Activated CD8-positive, alpha-beta memory T cell treated with anti-CD3 and anti-CD28 coated beads, Interleukin-2, amount 10 ng/mL, durations not matched to agents 7 days and 5 days (primary cell): Measurements from ENCODE around the gene CSE1L. TPM values are rescaled to one million over a fixed set of nuclear protein-coding genes. Genes with fewer than 3 reads are reported as not detected.
"Not testable (repeated sequence)": the region's sequence is repeated elsewhere in the genome, so short reads cannot be mapped to it uniquely, and the experiment has no call there.

Experiments
- ATAC-seq: fragments of 150-1000 bp; cut with Tn5 transposase; one replicate; pipeline ENCODE4 v1.10.0; 2021; ENCODE audit warnings: moderate library complexity
- CTCF ChIA-PET: fragments of 350-600 bp; sonication (Branson Sonifier 250); formaldehyde crosslinking; loops from one replicate; lab custom pipeline; 2021; ENCODE audit warnings: antibody characterized with exemption; lab: Charles Lee
- DNase-seq: peaks from one replicate; pipeline ENCODE4 v3.0.0-alpha.2; 2020
- H3K27ac Mint-ChIP-seq: one replicate; pipeline ENCODE4 v1.8.0; 2021; ENCODE audit warnings: mild to moderate bottlenecking, mixed read lengths
- H3K27me3 Mint-ChIP-seq: one replicate; pipeline ENCODE4 v1.8.0; 2021; ENCODE audit warnings: mixed read lengths
- H3K36me3 Mint-ChIP-seq: one replicate; pipeline ENCODE4 v1.8.0; 2021; ENCODE audit warnings: mild to moderate bottlenecking, mixed read lengths
- H3K4me1 Mint-ChIP-seq: one replicate; pipeline ENCODE4 v1.8.0; 2021; ENCODE audit warnings: mixed read lengths
- H3K4me3 Mint-ChIP-seq: one replicate; pipeline ENCODE4 v1.8.0; 2021; ENCODE audit warnings: mild to moderate bottlenecking, moderate library complexity, mixed read lengths
- H3K9me3 Mint-ChIP-seq: one replicate; pipeline ENCODE4 v1.8.0; 2022; ENCODE audit warnings: low read depth, mixed read lengths
- total RNA-seq, 2 experiments: library from RNA; stranded (reverse); gene quantifications; one replicate each; pipeline ENCODE4 v1.2.3, GENCODE V29; 2021

The CSE1L gene
- total RNA-seq, 2 experiments from 2014 or later: 93.1 to 111 TPM

DNA sequence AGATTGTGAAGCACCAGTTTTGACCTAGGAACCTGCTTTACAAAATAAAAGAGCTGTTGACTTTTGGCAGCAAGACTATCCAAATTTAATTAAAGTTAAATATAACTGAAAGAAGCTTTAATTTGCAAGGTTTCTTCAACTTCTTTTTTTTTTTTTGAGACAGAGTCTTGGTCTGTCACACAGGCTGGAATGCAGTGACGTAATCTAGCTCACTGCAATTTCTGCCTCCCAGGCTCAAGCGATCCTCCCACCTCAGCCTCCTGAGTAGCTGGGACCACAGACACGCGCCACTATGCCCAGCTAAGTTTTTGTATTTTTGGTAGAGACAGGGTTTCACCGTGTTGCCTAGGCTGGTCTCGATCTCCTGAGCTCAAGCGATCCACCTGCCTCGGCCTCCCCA is 13.7 kb upstream of the CSE1L start:
- Mint-ChIP-seq H3K9me3 (no peaks in the 10 kb centered on the region), H3K4me3 (no peak overlapping the region), H3K36me3 (peaks cover 21% of the 10 kb centered on the region), H3K27me3 (no peaks in the 10 kb centered on the region), H3K4me1 (peaks cover 5% of the 10 kb centered on the region), H3K27ac (no peak overlapping the region)
- CTCF ChIA-PET: interaction anchor here (1.0 kb wide), 1 partner anchor 184 kb away, joined by 3 read pairs; no protein-coding TSS in a partner anchor
- ATAC-seq (no peak), DNase-seq (no peak)

GRCh38 chr20:49034070-49034732 is 11.9 kb upstream of the CSE1L start:
- no peaks in the 10 kb centered on the region for H3K9me3 Mint-ChIP-seq
- DNase-seq: no peak
- no peaks in the 10 kb centered on the region for H3K27me3 Mint-ChIP-seq
- ATAC-seq: no peak
- H3K36me3 Mint-ChIP-seq: peaks cover 14% of the 10 kb centered on the region
- CTCF ChIA-PET: no interaction called here
- no peak overlapping the region for H3K27ac Mint-ChIP-seq
- no peak overlapping the region for H3K4me3 Mint-ChIP-seq
- peaks cover 18% of the 10 kb centered on the region for H3K4me1 Mint-ChIP-seq

GRCh38 chr20:49037962-49038387 is 8.1 kb upstream of the CSE1L start:
- Mint-ChIP-seq H3K4me1 (peaks cover 18% of the 10 kb centered on the region), H3K36me3 (peaks cover 10% of the 10 kb centered on the region), H3K9me3 (no peaks in the 10 kb centered on the region), H3K4me3 (no peak overlapping the region), H3K27ac (peak overlapping the region; percentile 18), H3K27me3 (no peaks in the 10 kb centered on the region)
- CTCF ChIA-PET: interaction anchor here (1.0 to 1.9 kb wide), 4 partner anchors 8 to 179 kb away, joined by 3 to 4 read pairs (median 3); no protein-coding TSS in a partner anchor
- ATAC-seq (peak; percentile 48), DNase-seq (no peak)

GRCh38 chr20:49039854-49040253 is 6.3 kb upstream of the CSE1L start:
- ATAC-seq (no peak), DNase-seq (no peak)
- Mint-ChIP-seq H3K27me3 (no peaks in the 10 kb centered on the region), H3K27ac (no peak overlapping the region), H3K4me1 (peaks cover 19% of the 10 kb centered on the region), H3K4me3 (no peak overlapping the region), H3K36me3 (peaks cover 4% of the 10 kb centered on the region), H3K9me3 (no peaks in the 10 kb centered on the region)
- CTCF ChIA-PET: no interaction called here

GRCh38 chr20:49043000-49043399 is 3.1 kb upstream of the CSE1L start:
- CTCF ChIA-PET: no interaction called here
- no peak overlapping the region for H3K4me3 Mint-ChIP-seq
- ATAC-seq (no peak), DNase-seq (no peak)
- H3K36me3 Mint-ChIP-seq: peaks cover 9% of the 10 kb centered on the region
- H3K27ac Mint-ChIP-seq: no peak overlapping the region
- peaks cover 23% of the 10 kb centered on the region for H3K4me1 Mint-ChIP-seq
- no peaks in the 10 kb centered on the region for H3K9me3 Mint-ChIP-seq
- H3K27me3 Mint-ChIP-seq: no peaks in the 10 kb centered on the region

DNA sequence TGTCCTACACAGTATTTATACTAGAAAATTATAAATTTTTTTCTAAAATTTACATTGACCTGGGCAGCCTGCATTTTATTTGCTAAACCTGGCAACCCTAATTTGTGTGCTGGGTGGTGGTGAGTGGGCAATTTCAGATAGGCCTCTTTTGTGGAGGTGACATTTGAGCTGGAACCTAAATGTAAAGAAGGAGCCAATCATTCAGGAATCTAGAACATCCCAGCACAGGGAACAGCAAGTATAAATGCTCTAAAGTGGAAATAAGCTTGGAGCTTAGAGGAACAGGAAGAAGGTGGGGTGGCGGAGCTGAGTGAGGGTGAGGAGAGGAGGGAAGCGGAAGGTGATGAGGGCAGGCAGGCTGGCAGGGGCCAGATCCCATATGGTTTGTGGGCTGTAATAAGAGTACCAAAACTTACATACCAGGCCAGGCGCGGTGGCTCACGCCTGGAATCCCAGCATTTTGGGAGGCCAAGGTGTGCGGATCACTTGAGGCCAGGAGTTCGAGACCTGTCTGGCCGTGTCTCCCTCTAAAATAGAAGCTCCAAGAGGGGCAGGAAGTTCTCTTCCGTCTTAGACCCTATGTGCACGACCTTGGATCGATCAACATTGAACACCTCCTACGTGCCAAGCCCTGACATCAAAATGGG is 549 bp upstream of the CSE1L start:
- ATAC-seq (peak; percentile 9), DNase-seq (peak; percentile 63)
- Mint-ChIP-seq H3K27ac (peak overlapping the region; percentile 95), H3K4me1 (peaks cover 34% of the 10 kb centered on the region), H3K36me3 (peaks cover 25% of the 10 kb centered on the region), H3K27me3 (no peaks in the 10 kb centered on the region), H3K4me3 (peak overlapping the region; percentile 98), H3K9me3 (no peaks in the 10 kb centered on the region)
- CTCF ChIA-PET: interaction anchor here (0.6 to 1.8 kb wide), 5 partner anchors 8 to 171 kb away, joined by 3 to 6 read pairs (median 3); no protein-coding TSS in a partner anchor

- CTCF ChIA-PET: interaction anchor here (0.9 kb wide), 1 partner anchor 215 kb away, joined by 3 read pairs; no protein-coding TSS in a partner anchor
- no peak for DNase-seq
- no peaks in the 10 kb centered on the region for H3K9me3 Mint-ChIP-seq
- H3K36me3 Mint-ChIP-seq: peaks cover 56% of the 10 kb centered on the region
- no peak for ATAC-seq
- H3K27me3 Mint-ChIP-seq: no peaks in the 10 kb centered on the region
- peak overlapping the region; percentile 22 for H3K27ac Mint-ChIP-seq
- peaks cover 67% of the 10 kb centered on the region for H3K4me1 Mint-ChIP-seq
- no peak overlapping the region for H3K4me3 Mint-ChIP-seq
Measured at GRCh38 chr20:49052334-49052733, 6.2 kb downstream of the CSE1L start.

- H3K27me3 Mint-ChIP-seq: no peaks in the 10 kb centered on the region
- ATAC-seq (peak; percentile 70), DNase-seq (no peak)
- peak overlapping the region; percentile 40 for H3K27ac Mint-ChIP-seq
- no peaks in the 10 kb centered on the region for H3K9me3 Mint-ChIP-seq
- no peak overlapping the region for H3K4me3 Mint-ChIP-seq
- H3K4me1 Mint-ChIP-seq: peaks cover 52% of the 10 kb centered on the region
- CTCF ChIA-PET: interaction anchor here (1.4 kb wide), 1 partner anchor 163 kb away, joined by 5 read pairs; no protein-coding TSS in a partner anchor
- H3K36me3 Mint-ChIP-seq: peaks cover 46% of the 10 kb centered on the region
Measured at GRCh38 chr20:49054056-49054643, 8.0 kb downstream of the CSE1L start.

GRCh38 chr20:49063279-49063678 is 17.2 kb downstream of the CSE1L start:
- no peak for DNase-seq
- CTCF ChIA-PET: interaction anchor here (1.4 kb wide), 1 partner anchor 55 kb away, joined by 3 read pairs; no protein-coding TSS in a partner anchor
- peaks cover 6% of the 10 kb centered on the region for H3K4me1 Mint-ChIP-seq
- H3K4me3 Mint-ChIP-seq: no peak overlapping the region
- no peaks in the 10 kb centered on the region for H3K27me3 Mint-ChIP-seq
- H3K9me3 Mint-ChIP-seq: no peaks in the 10 kb centered on the region
- H3K27ac Mint-ChIP-seq: no peak overlapping the region
- peaks cover 44% of the 10 kb centered on the region for H3K36me3 Mint-ChIP-seq
- ATAC-seq: no peak

DNA sequence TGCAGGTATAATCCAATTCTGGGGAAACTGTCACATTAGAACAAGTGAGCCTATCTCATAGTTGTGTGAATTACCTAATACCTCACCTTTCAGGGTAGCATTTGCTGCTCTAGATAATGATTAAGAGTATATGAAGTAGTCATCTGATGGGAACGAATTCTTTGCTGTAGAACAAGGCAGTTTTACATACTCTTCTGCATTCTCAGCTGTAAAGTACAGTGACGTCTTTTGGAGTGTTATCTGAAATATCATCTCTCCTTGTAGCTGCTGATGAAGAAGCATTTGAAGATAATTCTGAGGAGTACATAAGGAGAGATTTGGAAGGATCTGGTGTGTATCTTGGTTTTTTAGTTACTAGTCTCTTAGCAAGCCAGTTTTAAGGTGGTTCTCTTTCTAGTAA is 28.4 kb downstream of the CSE1L start:
- Mint-ChIP-seq H3K36me3 (peaks cover 41% of the 10 kb centered on the region), H3K4me1 (peaks cover 6% of the 10 kb centered on the region), H3K27me3 (no peaks in the 10 kb centered on the region), H3K9me3 (no peaks in the 10 kb centered on the region), H3K4me3 (no peak overlapping the region), H3K27ac (peak overlapping the region; percentile 0)
- CTCF ChIA-PET: no interaction called here
- no peak for ATAC-seq
- no peak for DNase-seq

GRCh38 chr20:49078310-49078709 is 32.2 kb downstream of the CSE1L start:
- H3K27ac Mint-ChIP-seq: no peak overlapping the region
- H3K36me3 Mint-ChIP-seq: peaks cover 42% of the 10 kb centered on the region
- no peak for ATAC-seq
- peaks cover 6% of the 10 kb centered on the region for H3K4me1 Mint-ChIP-seq
- no peaks in the 10 kb centered on the region for H3K27me3 Mint-ChIP-seq
- H3K4me3 Mint-ChIP-seq: no peak overlapping the region
- H3K9me3 Mint-ChIP-seq: no peaks in the 10 kb centered on the region
- CTCF ChIA-PET: interaction anchor here (1.3 to 1.7 kb wide), 2 partner anchors 55 to 138 kb away, joined by 3 to 4 read pairs; no protein-coding TSS in a partner anchor
- no peak for DNase-seq

- H3K4me1 Mint-ChIP-seq, H3K4me3 Mint-ChIP-seq, H3K9me3 Mint-ChIP-seq, H3K27me3 Mint-ChIP-seq, DNase-seq, ATAC-seq, CTCF ChIA-PET, H3K27ac Mint-ChIP-seq: not testable (repeated sequence)
- H3K36me3 Mint-ChIP-seq: peaks cover 55% of the 10 kb centered on the region
Measured at GRCh38 chr20:49082295-49082694, 36.2 kb downstream of the CSE1L start.

GRCh38 chr20:49091104-49091503 is 45.0 kb downstream of the CSE1L start:
- no peak overlapping the region for H3K4me3 Mint-ChIP-seq
- DNase-seq (no peak), ATAC-seq (no peak)
- H3K9me3 Mint-ChIP-seq: no peaks in the 10 kb centered on the region
- H3K36me3 Mint-ChIP-seq: peaks cover 56% of the 10 kb centered on the region
- no peak overlapping the region for H3K27ac Mint-ChIP-seq
- CTCF ChIA-PET: interaction anchor here (1.5 kb wide), 1 partner anchor 21 kb away, joined by 4 read pairs; no protein-coding TSS in a partner anchor
- H3K4me1 Mint-ChIP-seq: no peaks in the 10 kb centered on the region
- H3K27me3 Mint-ChIP-seq: no peaks in the 10 kb centered on the region
